ENCODE data around the gene RCAN3.
A peak's percentile ranks its signal among the peaks of the same experiment; 100 is the strongest.

Gene RCAN3

DNA sequence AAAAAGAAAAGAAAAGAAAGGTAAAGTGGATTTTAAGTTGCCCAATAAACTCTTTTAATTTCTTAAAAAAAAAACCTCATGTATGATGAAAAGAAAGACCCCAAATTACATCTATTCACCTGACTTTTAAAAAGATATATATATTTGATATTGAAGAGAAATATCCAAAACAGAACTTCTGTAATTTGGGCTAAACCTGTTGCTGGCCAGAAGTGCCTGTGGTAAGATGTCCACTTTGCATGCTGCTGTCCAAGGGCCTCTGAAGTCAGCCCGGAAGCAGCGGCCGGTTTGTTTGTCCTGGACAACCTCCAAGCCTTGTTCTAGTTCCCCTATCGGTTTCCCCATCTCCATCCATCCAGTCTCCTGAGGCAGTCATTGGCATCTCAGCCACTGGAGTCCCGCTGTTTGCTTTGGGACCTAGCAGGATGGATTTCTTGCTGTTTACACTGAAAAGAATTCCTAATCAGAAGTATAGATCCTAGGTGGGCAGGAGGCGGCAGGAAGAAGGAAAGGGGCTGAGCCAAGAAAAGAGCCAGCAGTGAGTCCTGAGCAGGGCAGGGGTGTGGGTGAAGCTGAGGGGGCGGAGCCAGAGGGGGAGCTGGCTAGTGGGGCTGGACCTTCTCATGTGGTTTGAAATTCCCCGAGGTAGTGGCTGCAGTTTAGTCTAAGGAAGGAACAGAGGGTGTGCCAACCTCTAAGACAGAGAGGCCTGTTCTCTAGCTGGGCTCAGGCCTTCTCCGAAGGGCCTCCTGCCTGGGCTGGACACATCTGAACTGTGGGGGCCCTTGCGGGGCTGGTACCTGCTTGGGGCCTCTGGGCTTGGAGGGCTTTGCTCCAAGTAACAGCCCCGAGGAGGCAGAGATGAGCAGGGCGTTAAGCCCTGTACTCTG, 56.5 kb downstream of the RCAN3 start:
- Histone ChIP-seq H3K36me3 (ENCODE audit: insufficient read depth, low read length) (no peaks in the 10 kb centered on the region), H2AFZ (ENCODE audit: low read depth, low read length) (no peak overlapping the region), H3K27me3 (ENCODE audit: insufficient read depth, low read length, poor library complexity) (peaks cover 9% of the 10 kb centered on the region), H3K27ac (ENCODE audit: low read length) (no peak overlapping the region), H3K9ac (ENCODE audit: low read depth, low read length) (no peak overlapping the region), H3K4me2 (ENCODE audit: insufficient read depth, low read length) (no peak overlapping the region), H4K20me1 (ENCODE audit: insufficient read depth, low read length) (no peaks in the 10 kb centered on the region), H3K4me3 (ENCODE audit: low read depth in 1 of 2, low read length in 2 of 2) (no peak overlapping the region), H3K79me2 (ENCODE audit: insufficient read depth, low read length) (no peaks in the 10 kb centered on the region), H3K9me3 (ENCODE audit: insufficient read depth, low read length, severe bottlenecking) (no peaks in the 10 kb centered on the region), H3K4me1 (ENCODE audit: insufficient read depth, low read length) (no peaks in the 10 kb centered on the region)
- DNase-seq (no peak), ATAC-seq (ENCODE audit: insufficient read depth, low read depth) (no peak)
- TF ChIP-seq EZH2 (IDR thresholded peaks at IDR 0.05; ENCODE audit: borderline replicate concordance, low read depth, low read length, severe bottlenecking) = no peak
- TF ChIP-seq, protein P1, sequence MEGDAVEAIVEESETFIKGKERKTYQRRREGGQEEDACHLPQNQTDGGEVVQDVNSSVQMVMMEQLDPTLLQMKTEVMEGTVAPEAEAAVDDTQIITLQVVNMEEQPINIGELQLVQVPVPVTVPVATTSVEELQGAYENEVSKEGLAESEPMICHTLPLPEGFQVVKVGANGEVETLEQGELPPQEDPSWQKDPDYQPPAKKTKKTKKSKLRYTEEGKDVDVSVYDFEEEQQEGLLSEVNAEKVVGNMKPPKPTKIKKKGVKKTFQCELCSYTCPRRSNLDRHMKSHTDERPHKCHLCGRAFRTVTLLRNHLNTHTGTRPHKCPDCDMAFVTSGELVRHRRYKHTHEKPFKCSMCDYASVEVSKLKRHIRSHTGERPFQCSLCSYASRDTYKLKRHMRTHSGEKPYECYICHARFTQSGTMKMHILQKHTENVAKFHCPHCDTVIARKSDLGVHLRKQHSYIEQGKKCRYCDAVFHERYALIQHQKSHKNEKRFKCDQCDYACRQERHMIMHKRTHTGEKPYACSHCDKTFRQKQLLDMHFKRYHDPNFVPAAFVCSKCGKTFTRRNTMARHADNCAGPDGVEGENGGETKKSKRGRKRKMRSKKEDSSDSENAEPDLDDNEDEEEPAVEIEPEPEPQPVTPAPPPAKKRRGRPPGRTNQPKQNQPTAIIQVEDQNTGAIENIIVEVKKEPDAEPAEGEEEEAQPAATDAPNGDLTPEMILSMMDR (IDR thresholded peaks at IDR 0.05; ENCODE audit: borderline replicate concordance, extremely low read depth, low read length, poor library complexity, severe bottlenecking) = no peak

DNA sequence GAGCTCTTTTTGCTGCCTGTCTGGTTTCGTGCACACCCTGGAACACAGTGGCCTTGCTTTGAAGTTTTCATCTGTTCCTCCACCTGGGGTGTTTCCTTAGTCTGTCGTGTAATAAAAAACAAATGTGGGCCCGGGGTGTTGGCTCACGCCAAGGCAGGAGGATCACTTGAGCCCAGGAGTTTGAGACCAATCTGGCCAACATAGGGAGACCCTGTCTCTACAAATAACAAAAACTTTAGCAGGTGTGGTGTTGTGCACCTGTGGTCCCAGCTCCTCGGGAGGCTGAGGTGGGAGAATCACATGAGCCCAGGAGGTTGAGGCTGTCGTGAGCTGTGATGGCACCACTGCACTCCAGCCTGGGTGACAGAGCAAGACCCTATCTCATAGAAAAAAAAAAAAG, 57.7 kb downstream of the RCAN3 start:
- H3K27ac ChIP-seq (ENCODE audit: low read length) = no peak overlapping the region
- H3K4me3 ChIP-seq (ENCODE audit: low read depth in 1 of 2, low read length in 2 of 2) = no peak overlapping the region
- H3K36me3 ChIP-seq (ENCODE audit: insufficient read depth, low read length) = no peaks in the 10 kb centered on the region
- TF ChIP-seq, protein P1 (IDR thresholded peaks at IDR 0.05; ENCODE audit: borderline replicate concordance, extremely low read depth, low read length, poor library complexity, severe bottlenecking) = no peak
- no peak for TF ChIP-seq EZH2 (IDR thresholded peaks at IDR 0.05; ENCODE audit: borderline replicate concordance, low read depth, low read length, severe bottlenecking)
- H3K27me3 ChIP-seq (ENCODE audit: insufficient read depth, low read length, poor library complexity) = peaks cover 5% of the 10 kb centered on the region
- no peak overlapping the region for H2AFZ ChIP-seq (ENCODE audit: low read depth, low read length)
- no peak overlapping the region for H3K9ac ChIP-seq (ENCODE audit: low read depth, low read length)
- DNase-seq = no peak
- no peak for ATAC-seq (ENCODE audit: insufficient read depth, low read depth)
- H4K20me1 ChIP-seq (ENCODE audit: insufficient read depth, low read length) = no peaks in the 10 kb centered on the region
- H3K4me2 ChIP-seq (ENCODE audit: insufficient read depth, low read length) = no peak overlapping the region
- H3K79me2 ChIP-seq (ENCODE audit: insufficient read depth, low read length) = no peaks in the 10 kb centered on the region
- no peaks in the 10 kb centered on the region for H3K9me3 ChIP-seq (ENCODE audit: insufficient read depth, low read length, severe bottlenecking)
- no peaks in the 10 kb centered on the region for H3K4me1 ChIP-seq (ENCODE audit: insufficient read depth, low read length)

DNA sequence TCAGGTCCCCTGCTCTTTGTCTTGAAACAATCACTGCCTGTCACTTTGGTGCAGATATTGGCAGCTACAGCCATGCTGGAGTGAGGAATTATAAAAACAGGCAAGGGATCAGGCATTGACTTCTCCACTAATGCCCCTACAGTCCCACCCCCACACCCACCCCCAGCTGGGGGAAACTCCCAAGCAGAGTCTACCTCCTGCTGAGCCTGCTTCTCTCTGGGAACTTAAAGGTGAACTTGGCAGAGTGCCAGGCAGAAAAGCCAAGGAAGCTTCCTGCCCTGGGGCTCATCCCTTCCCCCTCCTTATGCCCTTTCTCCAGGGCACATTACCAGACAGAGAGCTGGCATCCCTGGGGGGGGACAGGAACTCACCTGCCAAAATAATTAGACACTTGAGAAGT, 60.0 kb downstream of the RCAN3 start:
- no peak overlapping the region for H2AFZ ChIP-seq (ENCODE audit: low read depth, low read length)
- H3K4me1 ChIP-seq (ENCODE audit: insufficient read depth, low read length) = no peaks in the 10 kb centered on the region
- DNase-seq = peak; percentile 10
- no peaks in the 10 kb centered on the region for H3K9me3 ChIP-seq (ENCODE audit: insufficient read depth, low read length, severe bottlenecking)
- no peak overlapping the region for H3K4me2 ChIP-seq (ENCODE audit: insufficient read depth, low read length)
- H3K4me3 ChIP-seq (ENCODE audit: low read depth in 1 of 2, low read length in 2 of 2) = no peak overlapping the region
- no peak for ATAC-seq (ENCODE audit: insufficient read depth, low read depth)
- H3K36me3 ChIP-seq (ENCODE audit: insufficient read depth, low read length) = no peaks in the 10 kb centered on the region
- H3K27ac ChIP-seq (ENCODE audit: low read length) = no peak overlapping the region
- H3K79me2 ChIP-seq (ENCODE audit: insufficient read depth, low read length) = no peaks in the 10 kb centered on the region
- no peak for TF ChIP-seq EZH2 (IDR thresholded peaks at IDR 0.05; ENCODE audit: borderline replicate concordance, low read depth, low read length, severe bottlenecking)
- TF ChIP-seq, protein P1 (IDR thresholded peaks at IDR 0.05; ENCODE audit: borderline replicate concordance, extremely low read depth, low read length, poor library complexity, severe bottlenecking) = no peak
- no peaks in the 10 kb centered on the region for H4K20me1 ChIP-seq (ENCODE audit: insufficient read depth, low read length)
- H3K27me3 ChIP-seq (ENCODE audit: insufficient read depth, low read length, poor library complexity) = no peaks in the 10 kb centered on the region
- H3K9ac ChIP-seq (ENCODE audit: low read depth, low read length) = no peak overlapping the region

Data from DND-41 (cell line).